Activated T-cell treated with anti-CD3 and anti-CD28 coated beads for 1 hour (primary cell): ENCODE measurements around the gene ART1.

Source experiments
- DNase-seq: peaks from one replicate; pipeline ENCODE4 v3.0.0-alpha.2; 2020; ENCODE audit warnings: low read depth

ART1 gene

DNA sequence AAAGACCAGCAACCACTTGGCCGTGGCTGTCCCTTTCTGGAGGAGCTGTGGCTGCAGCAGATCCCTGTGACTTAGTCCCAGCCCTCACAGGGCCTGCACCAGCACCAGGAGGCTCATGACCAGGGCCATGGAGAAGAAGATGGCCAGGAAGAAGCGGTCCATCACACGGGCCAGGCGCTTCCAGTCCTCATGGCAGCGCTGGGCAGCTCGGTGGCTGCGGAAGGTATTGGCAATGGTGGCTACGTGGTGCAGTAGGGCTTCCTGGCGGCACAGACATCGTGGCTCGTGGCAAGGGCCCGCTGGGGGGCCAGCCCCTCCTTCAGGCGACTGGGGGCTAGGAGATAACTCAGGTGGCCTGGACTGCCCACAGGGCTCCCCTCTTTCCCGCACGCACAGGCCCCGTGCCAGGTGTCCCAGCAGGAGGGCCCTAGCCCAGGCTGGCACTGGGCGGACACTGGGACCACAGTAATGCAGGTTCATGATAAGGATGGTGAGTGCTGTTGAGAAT lies 21.1 kb downstream of the ART1 start:
- no peak for DNase-seq

DNA sequence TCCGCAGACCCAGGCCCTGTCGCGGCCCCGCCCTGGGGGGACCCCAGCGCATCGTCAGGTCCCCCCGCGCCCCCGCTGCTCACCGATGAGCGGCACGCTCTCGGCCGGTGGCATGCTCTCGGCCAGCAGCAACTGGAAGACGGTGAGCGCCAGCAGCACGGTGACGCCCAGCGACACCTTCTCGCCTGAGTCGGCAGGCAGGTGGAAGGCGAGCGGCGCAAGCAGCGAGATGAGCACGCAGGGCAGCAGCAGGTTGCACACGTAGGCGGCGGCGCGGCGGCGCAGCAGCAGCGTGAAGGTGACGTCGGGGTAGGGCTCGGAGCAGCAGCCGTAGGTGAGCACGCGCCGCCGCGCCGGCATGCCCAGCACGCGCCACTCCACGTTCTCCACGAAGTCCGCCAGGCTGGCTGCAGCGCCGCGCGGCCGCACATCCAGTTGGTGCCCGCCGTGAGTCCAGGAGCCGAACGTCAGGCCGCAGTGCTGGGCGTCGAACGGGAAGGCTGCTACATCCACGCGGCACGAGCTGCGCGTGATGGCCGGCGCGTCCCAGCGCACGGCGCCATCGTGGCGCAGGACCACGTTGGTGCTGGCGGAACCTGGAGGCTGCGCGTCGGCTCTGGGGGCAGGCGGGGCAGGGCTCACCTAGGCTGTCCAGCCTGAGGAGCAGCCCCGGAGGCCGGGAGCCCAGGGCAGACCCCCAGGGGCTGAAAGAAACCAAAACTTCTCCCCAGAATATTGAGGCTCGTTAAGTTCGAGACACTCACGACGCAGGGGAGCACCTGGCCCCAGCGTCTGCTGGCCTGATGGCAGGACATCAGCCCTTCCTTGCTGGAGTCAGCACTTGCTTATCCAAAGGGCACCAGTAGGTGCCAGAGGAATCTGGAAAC lies 22.5 kb downstream of the ART1 start:
- no peak for DNase-seq

DNA sequence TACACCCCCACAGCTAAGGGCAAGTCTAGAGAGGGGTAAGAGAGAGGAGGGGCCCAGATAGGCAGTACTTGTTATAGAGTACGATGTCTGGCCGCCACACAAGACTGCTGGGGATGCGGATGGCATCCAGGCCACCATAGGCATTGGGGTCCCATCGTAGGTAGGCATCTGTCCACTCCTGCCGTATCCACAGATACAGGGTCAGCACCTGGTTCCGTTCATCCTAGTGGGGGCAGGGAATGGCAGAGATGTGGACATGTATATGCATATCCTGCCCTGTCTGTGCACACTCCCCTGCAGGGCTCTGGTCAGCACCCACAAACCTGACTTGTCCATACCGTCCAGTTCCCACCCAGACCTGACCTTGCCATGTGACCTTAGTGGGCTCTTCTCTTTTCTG lies 24.2 kb downstream of the ART1 start:
- DNase-seq, result no peak

DNA sequence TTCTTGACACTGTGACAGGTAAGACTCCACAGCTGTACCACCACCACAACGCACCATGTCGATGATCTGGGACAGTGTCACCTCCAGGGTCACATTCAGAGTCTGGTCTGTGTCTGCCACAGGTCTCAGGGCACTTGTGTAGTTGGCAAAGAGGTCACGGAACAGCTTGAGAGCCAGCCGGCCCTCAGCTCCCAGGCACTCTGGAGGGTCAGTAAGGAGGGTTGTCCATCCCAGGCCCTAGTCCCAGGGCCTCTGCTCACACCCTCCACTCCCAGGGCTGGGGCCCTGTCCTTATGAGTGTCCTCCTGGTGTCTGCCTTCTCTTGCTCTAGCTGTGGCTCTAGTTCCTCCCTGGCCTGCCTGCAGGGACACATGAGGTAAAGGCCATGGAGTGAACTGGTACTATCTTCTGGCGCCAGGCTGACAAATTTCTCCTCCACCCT lies 24.8 kb downstream of the ART1 start:
- no peak for DNase-seq

DNA sequence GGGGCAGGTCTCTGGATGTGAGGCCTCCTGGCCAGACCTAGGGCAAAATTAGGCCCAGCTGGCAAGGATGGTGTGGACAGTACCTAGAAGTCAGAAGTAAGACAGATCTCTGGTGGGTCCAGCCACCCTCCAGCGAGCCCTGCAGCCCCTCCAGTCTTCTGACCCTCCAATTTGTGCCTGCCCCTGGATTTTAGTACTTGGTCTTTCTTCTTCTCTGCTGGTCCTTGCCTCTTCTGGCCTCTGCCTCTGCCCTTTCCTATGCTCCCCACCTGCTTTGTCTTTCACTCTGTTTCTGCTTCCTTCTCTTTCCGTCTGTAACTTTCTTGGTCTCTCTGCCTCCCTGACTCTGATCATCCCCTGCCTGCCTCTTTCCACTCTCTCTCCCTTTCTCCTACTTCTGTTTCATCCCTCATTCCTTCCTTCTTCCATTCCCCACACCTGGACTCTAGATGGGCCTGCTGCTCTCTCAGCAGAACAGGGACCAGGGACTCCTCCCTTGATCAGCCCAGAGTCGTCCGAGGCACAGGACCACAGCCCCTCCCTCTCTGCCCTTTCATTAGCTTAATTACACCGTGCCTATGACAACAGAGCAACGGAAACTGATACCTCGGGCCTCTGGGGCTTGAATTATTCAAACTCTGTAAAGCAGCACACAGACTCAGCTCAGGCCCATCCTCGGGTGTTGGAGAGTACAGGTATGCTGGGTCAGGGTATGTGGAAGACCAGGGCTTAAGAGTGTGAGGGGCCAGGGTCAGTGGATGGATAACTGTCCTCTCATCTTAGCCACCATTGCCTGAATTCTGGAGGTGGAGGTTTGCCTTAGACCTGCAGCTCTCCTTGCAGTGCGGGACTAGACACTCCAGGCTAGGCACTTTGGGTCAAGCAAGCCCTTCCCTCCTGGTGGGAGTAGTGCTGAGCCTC lies 26.7 kb downstream of the ART1 start, which contains the start of gene CHRNA10:
CHRNA10 (minus strand) TSS at position 51 of the 921 bp plus-strand sequence. CDS start 72 bp downstream, outside the sequence.
- no peak for DNase-seq

DNA sequence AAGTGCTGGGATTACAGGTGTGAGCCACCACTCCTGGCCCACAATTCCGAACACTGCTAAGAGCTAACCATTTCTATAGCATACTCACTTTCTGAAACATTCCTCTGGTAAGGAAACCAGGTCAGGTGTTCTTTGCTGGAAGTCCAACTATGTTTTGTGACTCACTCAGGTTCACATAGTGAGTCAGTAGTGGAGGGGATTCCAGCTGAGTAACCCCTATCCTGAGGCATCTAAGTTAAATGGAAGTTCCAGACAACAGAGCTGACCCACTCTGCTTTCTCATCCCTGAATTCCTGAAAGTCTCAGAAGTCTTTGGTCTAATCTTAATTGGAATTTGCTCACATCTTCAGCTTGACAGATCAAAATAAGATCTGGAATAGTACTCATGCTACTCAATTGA lies 29.3 kb downstream of the ART1 start:
- DNase-seq, result no peak

DNA sequence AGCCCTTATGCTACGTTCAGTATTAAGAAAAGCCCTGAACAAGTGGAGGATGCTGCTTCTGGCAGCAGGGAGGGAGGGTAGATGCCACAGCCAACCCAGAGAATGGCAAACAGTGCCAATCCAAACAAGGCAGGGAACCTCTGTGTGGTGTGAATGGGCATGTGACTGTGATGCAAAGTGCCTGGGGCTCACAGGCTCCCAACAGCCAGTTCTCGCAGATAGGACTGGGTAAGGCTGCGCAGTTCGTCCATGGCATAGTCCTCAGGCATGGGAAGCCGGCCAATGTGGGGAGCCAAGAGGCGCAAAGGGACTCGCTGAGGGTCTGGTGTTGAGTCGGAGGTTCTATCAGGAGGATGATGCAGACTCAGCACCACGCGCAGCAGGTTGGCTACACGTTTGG lies 31.0 kb downstream of the ART1 start:
- DNase-seq, result no peak

DNA sequence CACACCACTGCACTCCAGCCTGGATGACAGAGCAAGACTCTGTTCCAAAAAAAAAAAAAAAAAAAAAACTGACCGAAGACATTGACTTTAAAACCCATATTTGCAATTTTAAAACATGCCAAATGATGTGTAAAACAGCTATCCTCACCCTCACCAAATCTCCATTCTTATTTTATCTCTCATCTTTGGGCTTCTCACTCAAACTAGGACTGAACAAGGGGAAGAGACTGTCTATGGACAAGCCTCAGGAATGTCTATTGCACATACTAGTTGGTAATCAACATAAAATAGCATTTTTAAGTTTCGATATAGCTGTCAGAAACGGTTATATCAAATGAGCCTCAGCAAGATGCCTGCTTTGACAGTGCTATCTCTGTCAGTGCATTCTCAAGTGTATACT lies 34.1 kb downstream of the ART1 start:
- no peak for DNase-seq

DNA sequence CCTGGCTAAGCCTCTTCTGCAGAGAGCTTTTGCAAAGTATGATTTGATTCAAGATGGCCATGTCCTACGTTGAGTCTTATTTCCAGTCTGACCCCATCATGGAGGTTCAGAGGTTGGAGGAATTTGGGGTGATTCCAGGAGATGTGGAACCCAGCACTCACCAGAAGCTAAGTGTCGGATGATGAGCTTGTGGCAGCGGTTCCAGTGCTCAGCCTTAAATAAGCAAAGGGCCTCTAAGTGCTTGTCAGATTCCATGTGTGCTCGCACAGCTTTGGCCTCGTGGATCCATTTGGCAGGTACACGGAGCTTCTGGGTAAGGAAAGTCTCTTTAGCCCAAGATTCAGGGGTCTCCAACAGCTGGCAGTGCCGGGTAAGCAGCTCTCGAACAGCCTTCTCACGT lies 38.1 kb downstream of the ART1 start:
- DNase-seq, result no peak

DNA sequence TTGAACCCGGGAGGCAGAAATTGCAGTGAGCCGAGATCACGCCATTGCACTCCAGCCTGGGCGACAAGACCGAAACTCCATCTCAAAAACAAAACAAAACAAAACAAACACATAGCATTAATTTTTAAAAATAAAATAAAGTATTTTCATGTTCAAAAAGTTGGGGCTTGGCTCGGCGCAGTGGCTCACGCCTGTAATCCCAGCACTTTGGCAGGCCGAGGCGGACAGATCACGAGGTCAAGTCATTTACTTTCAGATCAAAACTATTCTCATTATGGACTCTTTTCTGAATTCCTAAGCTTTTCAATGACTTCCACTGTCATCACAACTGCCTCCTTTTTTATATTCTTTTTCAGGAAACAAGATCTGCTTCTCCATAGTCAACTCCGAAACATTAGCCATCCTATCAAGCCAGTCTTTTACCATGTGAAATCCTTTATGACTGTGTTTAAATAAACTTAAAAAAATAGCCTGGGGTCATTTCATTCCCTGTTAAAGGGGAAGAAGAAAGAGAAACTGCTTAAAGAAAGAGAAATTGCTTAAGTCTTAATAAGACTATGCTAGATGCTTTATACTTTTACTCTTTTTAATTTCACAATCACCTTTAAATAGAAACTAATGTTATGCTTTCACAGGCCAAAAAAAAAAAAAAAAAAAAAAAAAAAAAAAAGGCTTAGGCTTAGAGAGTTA lies 39.3 kb downstream of the ART1 start:
- DNase-seq, result no peak

DNA sequence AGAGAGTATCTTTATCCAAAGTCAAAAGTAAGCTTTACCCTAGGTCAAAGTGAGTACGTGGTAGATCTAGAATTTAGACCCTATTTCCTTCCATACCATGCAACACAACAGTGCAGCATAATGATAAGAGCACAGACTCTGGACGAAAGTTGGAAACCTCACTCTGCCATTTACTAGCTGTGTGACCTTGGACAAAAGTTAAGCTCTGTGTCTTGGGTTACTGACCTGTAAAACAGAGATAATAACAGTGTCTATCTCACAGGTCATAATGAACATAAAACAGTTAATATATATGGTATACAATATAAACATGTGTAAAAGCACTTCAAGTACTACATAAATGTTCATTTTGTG lies 39.9 kb downstream of the ART1 start:
- no peak for DNase-seq

DNA sequence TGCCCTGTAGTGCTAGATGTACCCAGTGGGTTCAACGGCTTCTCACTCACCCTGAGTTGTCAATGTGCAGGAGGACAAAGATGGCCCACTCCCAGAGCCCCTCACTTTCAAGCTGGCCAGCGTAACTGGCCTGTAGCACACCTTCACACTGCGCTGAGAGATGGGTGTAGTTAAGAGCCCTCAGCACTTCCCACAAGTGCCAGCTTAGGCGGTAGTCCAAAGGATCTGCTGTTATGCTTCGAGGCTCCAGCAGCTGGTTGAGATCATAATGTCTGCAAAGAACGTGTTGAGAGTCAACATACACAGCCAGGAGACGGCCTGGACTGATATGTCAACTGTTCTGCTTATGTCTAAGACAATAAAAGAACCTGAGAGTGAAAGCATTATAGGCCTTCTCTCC lies 41.0 kb downstream of the ART1 start:
- no peak for DNase-seq

DNA sequence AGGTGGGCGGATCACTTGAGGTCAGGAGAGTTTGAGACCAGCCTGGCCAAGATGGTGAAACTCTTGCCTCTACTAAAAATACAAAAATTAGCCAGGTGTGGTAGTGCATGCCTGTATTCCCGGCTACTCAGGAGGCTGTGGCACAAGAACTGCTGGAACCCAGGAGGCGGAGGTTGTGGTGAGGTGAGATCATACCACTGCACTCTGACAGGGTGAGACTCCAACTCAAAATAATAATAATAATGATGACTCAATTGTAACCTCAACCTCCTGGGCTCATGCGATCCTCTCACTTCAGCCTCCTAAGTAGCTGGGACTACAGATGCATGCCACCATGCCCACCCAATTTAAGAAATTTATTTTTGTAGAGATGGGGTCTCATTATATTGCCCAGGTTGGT lies 41.8 kb downstream of the ART1 start:
- no peak for DNase-seq

DNA sequence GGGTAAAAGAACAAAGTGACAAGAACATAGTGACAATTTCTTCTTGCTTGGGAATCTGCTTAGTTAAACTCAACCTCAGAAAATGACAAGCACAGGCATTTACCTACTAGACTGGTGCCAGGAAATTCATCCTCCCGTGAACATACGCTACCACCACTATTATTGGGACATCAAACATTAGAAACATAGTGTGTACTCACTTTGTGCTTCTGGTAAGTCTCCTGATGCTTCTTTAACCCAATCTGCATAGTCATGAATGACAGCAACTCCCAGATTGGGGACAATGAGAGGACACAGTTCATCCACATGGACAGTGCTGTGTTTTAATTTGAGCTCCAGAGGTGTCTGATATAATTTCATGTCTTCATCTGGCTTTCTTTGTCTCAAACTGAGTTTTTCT lies 55.5 kb downstream of the ART1 start:
- DNase-seq, result no peak

DNA sequence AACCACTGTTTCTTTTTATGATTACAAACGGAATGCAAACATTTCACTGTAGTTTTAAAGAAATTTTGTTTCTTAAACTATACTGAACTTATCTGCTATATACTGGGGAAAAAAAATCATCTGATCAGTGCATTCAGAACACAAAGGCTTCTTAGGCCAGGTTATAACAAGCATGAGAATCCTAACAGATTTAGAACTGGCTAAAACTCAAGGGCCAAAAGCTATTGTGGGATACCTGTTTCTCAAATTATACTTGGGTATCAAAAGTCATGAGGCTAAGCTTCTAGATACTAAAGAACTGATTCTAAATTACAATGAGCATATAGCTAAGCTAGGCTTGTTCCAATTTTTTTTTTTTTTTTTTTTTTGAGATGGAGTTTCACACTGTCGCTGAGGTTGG lies 56.0 kb downstream of the ART1 start:
- no peak for DNase-seq

DNA sequence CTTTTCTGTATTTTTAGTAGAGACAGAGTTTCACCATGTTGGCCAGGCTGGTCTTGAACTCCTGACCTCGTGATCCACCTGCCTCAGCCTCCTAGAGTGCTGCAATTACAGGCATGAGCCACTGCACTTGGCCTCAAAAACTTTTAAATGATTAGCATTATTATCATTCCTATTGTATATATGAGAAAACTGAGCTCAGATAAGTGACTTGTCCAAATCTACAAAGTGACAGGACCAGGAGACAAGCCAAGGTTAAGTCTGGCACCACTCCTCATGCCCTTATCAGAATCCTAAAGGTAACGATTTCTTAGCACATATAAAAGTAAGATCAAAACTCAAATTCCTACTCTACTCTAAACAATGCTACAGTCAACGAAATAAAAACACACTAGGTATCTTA lies 58.5 kb downstream of the ART1 start:
- DNase-seq, result no peak

DNA sequence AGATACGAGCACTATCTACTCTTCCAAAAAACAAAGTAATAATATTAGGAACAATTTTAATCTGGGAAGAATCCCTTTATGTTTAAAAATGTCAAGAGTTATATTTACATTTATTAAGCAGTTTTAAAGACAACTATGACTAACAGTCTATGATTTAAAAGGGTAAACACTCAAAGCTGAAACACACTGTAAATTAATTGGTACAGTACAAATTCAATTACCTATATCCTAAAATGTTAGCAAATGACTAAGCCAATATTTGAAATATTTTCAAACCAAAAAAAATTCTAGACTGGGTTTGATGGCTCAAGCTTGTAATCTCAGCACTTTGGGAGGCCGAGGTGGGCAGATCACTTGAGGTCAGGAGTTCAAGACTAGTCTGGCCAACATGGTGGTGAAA lies 62.2 kb downstream of the ART1 start:
- no peak for DNase-seq

DNA sequence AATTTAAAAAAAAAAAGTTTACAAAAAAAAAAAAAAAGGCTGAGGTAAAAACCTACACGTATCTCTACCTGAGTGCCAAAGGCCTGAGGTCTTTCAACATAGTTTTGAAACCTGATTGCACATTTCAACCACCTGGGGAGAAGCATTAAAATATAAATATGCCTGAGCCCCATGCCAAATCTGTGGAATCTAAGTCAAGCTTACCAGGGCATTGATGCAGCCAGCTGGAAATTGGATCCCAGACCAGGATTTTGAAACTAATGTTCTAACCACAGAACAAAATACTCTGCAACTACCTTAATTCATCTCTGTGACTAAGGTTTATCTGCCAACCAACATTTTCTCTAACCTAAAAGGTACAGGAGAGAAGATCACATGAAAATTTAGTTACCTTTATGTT lies 65.0 kb downstream of the ART1 start:
- DNase-seq, result no peak

DNA sequence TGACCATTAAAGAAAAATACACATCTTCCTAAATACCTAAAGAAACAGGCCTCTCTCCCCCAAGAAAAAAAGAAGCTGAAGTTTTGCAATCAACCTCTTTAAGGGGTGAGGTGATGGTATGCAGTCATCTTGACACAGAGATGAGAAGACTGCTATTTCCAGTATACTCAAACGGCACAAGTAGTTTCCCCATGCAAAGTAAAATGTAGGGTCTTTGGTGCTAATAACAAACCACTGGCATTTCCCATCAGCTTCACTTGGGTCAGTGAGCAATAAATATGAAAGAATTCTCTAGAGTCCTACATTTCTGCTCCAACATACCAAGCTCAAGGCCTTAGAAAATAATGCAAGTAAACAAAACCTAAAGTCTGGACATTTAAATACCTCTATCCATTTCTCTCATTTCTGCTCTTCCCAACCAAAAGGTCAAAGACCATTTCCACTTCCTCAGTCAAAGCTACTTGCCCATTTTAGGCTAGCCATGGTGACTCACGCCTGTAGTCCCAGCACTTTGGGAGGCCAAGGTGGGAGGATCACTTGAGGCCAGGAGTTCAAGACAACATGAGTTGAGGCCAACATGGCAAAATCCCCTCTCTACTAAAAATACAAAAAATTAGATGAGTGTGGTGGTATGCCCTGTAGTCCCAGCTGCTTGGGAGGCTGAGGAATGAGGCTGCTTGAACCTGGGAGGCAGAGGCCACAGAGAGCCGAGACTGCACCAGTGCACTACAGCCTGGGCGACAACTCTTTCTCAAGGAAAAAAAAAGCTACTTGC lies 65.7 kb downstream of the ART1 start:
- DNase-seq, result no peak

DNA sequence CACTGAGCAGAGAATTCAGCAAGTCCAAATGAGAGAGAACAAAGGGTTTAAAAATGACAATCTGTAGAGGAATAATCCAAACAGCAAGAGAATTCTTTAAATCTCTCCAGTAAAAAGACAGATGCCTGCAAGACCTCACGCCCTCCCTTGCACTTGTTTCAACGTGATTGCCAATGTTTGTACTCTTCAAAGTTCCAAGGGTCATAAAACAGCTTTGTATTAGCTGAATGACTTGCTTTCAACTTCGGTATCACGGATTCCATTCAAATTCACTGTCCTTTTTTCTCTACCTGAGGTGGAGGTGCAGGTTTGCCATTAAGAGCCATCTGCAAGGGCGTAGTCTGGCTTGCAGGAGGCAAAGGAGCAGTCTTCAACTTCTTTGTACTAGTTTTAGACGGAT lies 67.3 kb downstream of the ART1 start:
- DNase-seq, result no peak
